ENCODE data around the gene MYO5C.
"Not testable (repeated sequence)": the region's sequence is repeated elsewhere in the genome, so short reads cannot be mapped to it uniquely, and the experiment has no call there.

MYO5C gene

DNA sequence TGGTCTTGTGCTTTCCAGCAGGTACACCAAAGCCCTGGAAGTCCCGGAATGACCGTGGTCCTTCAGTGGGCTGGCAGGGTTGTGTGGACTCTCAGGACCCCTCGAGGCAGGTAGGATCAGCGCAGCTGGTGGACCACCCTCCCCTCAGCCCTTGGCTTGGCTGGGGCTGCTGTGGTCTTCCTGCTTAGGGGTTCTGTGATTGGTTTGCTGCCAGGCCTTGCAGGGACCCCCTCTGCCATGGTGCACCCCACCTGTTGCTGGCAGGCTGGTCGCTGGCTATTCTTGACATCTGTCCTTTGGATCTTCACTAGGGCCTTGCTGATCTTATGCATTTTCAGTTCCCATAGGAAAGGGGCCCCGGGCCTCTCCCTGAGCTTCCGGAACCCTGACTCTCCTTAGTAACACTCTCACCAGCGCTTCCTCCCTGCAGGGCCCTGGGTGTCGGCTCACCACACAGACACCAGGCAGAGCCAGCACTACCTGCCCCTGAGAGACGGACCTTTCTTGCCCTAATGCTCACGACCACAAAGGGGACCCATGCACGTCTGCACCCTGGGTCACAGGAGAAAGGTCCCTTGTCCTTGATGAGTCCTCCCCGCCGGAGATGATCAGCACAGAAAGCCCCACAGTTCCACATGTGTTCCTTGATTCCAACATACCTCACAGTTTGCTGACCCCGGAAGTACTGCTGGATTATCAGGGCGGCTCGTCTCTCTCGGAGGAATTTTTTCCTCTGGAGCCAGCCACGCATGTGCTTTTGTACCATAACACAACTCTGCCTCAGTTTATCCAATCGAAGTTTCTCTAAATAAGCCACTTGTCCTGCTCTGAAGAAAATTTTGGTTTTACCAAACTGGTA lies 51.7 kb downstream of the MYO5C start:
- DNase-seq (ENCODE audit: low read depth) = no peak

DNA sequence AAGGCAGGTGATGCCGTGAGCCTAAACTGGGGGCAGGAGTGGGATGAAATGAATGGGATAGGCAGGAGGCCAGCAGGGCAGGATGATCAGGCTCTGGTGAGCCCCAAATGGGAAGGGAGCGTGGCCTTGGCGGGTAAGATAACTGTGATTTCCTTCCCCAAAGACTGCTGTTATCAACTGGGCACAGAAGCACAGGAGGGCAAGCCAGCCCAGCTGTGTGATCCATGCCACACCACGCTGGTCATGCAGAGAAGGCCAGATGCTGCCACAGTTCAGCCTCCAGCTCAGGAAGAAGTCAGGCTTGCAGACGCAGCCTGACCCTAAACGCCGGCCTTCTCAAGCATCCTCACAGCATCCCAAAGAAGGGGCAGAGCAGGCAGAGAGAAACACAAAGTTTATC lies 52.3 kb downstream of the MYO5C start:
- DNase-seq (ENCODE audit: low read depth) = no peak

GRCh38 chr15:52241489-52241888 lies 54.1 kb downstream of the MYO5C start:
- no peak for DNase-seq (ENCODE audit: low read depth)

DNA sequence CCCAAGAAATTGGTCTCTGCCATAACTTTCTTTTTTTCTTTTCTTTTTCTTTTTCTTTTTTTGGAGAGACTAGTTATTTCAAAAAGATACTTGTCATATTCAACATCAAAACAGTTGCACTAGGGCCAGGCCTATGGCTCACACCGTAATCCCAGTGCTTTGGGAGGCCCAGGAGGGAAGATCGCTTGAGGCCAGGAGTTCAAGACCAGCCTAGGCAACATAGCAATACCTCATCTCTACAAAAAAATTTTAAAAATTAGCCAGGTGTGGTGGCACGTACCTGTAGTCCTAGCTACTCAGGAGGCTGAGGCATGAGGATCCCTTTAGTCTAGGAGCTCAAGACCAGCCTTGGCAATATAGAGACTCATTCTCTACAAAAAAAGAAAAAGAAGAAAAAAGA lies 55.4 kb downstream of the MYO5C start:
- DNase-seq (ENCODE audit: low read depth) = no peak

GRCh38 chr15:52238989-52239525 lies 56.5 kb downstream of the MYO5C start:
- not testable (repeated sequence) for DNase-seq (ENCODE audit: low read depth)

- no peak for DNase-seq (ENCODE audit: low read depth)
Measured at GRCh38 chr15:52238149-52238548, 57.5 kb downstream of the MYO5C start.

GRCh38 chr15:52236013-52236412 lies 59.6 kb downstream of the MYO5C start:
- no peak for DNase-seq (ENCODE audit: low read depth)

- DNase-seq (ENCODE audit: low read depth) = no peak
Measured at GRCh38 chr15:52234596-52235541, 60.7 kb downstream of the MYO5C start.

- DNase-seq (ENCODE audit: low read depth) = no peak
Measured at GRCh38 chr15:52233405-52233804, 62.2 kb downstream of the MYO5C start.

DNA sequence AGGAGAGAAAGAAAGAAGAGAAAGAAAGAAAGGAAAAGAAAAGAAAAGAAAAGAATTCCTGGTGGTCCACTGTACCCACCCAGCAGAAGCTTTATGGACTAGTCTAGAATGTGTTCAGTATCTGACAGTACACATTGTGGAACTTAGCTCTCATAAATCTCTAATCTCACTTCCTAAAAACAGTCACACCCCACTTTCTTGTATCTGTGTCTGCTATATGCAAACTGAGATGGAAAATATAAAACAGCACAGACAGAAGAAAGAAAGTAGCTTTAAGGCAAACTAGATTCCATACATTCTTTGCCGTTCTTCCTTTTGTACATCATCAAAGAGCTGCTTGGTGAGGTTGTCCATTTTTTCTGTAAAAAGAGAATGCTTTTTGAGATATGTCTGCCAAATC lies 63.3 kb downstream of the MYO5C start:
- no peak for DNase-seq (ENCODE audit: low read depth)

GRCh38 chr15:52230073-52230472 lies 65.5 kb downstream of the MYO5C start:
- no peak for DNase-seq (ENCODE audit: low read depth)

DNA sequence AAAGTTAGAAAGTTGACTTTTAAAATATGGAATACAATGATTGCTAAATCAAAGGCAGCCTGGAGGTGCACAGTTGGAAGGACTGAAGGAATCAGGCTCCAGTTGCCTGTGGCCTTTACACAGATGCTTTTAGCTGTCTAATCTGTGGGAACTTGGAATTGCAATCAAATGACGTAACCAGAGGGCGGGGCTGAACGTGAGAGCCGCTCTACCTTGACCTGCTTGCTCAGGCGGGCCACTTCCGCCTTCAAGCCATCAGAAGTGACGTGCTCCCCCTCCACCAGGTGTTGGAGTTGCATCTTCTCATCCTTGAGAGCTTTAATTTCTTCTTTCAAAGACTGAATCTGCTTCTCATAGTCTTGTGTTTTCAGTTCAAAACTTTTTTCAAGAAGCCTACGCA lies 66.7 kb downstream of the MYO5C start:
- DNase-seq (ENCODE audit: low read depth) = no peak

GRCh38 chr15:52227456-52227855 lies 68.1 kb downstream of the MYO5C start:
- peak; percentile 63 for DNase-seq (ENCODE audit: low read depth)

GRCh38 chr15:52225230-52225629 lies 70.4 kb downstream of the MYO5C start:
- DNase-seq (ENCODE audit: low read depth) = no peak

DNA sequence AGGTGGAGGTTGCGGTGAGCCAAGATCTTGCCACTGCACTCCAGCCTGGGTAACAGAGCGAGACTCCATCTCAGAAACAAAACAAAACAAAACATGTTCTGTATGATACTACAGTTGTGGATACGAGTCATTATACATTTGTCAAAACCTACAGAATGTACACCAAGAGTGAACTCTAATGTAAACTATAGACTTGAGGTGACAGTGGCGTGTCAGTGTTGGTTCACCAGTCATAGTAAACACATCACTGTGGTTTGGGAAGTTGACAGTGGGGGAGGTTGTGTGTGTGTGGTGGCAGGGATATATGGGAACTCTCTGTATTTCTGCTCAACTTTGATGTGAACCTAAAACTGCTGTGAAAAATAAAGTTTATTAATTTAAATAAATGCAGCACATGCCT lies 71.4 kb downstream of the MYO5C start:
- DNase-seq (ENCODE audit: low read depth) = no peak

DNA sequence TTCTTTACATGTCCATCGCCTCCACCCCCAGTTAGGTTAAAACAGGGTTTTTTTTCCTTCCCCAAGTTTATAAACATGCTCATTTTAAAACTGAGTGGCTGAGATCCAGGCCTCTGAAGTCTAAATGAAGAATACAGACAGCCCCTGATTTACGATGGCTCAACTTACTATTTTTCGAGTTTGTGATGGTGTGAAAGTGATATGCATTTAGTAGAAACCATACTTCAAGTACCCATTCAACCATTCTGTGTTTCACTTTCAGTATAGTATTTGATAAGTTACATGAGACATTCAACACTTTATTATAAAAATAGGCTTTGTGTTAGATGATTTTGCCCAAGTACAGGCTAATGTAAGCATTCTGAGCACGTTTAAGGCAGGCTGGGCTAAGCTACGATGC lies 73.9 kb downstream of the MYO5C start:
- DNase-seq (ENCODE audit: low read depth) = no peak

DNA sequence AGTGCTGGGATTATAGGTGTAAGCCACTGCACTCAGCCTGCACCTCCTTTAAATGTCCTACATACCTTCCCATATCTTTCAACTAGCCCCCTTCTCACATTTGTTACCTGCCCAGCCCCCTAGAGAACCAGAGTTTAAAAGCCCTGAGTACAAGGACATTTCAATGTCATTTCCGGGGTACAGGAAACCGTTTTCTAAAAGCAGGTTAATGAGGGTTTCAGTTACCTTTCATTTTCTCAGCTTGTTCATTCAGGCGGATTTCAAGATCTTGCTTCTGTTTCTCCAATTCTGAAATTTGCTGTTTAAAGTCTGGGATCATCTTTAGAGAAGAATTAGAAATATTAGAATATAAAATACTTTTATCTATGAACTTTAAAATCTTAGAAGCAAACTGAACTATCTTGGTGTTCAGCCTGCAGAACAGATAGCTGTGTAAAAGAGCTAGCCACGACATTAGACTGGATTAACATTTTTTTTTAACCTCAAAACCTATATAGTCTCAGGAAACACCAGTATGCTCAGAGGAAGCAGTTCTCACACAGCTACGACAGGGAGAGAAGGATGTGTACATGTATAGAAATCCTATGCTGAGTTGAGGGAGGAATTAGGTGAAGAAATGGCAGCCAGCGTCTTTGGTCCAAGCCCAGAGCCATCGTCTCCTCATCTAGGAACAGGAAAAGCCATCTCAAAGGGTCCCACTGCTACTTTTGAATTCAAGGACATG lies 74.5 kb downstream of the MYO5C start:
- DNase-seq (ENCODE audit: low read depth) = no peak

DNA sequence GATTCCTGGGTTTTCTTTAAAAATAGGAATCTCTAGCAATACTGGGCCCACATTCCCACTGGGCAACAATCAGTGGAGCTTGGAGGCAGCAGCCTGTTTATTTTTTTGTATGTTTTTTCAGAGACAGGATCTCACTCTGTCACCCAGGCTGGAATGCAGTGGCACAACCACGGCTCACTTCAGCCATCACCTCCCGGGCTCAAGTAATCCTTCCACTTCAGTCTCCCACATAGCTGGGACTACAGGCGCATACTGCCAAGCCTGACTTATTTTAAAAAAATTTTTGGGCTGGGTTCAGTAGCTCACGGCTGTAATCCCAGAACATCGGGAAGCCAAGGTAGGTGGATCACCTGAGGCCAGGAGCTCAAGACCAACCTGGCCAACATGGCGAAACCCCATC lies 75.4 kb downstream of the MYO5C start:
- DNase-seq (ENCODE audit: low read depth) = no peak

DNA sequence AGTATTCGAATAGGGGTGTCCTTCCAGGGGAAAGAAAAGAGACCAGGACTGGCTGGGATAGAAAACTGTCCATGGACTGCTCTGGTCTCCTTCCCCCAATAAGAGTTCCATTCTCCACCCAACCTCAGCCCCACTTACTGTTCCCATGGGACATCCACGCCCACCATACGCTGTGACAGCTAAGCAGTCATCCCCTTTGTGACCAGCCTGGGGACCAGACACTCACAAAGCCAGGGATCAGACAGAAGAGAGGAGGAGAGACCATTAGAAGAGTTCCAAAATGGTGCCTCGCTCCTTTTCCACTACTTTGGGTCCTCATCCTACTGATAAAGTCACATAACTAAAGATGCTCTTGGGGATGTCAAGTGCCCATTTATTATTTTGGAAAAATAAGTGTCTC lies 76.8 kb downstream of the MYO5C start:
- no peak for DNase-seq (ENCODE audit: low read depth)

DNA sequence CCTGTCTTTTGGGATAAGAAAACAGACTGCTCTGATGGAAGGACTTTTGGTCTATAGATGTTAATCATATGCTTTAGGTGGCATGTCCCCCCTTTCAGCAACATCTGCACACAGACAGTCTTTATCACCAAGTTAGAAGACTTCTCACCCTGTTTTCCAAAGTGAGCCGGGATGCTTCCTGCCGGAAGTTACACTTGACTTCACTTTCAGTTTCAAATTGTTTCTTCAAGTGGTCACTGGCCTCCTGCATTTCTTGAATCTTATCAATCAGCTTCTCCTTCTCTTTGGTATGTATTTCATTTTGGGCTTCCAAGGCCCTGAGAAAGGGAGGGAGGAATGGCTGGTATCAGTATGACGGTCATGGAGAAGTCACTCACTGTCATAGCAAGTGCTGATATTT lies 77.2 kb downstream of the MYO5C start:
- DNase-seq (ENCODE audit: low read depth) = no peak

DNA sequence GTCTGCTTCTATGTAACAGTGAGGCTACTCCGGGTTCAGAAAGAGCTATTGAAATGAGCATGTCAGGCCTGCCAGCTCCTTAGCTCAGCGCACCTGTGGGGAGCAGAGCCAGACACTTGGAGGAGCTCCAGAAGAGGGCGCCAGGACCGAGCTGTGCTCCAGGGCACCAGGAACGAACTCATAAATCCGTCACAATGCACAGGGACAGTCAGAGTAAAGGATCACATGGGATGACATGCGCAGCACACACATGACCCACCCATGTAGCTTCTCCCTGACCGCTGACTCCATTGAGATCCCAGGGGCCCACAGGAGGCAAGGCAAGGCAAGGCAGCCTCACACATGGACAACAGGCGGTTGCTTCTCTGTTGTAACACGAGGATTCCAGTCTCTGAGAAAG lies 78.4 kb downstream of the MYO5C start:
- no peak for DNase-seq (ENCODE audit: low read depth)

- DNase-seq (ENCODE audit: low read depth) = no peak
Measured at GRCh38 chr15:52214553-52214952, 81.1 kb downstream of the MYO5C start.

Measured in non-pigmented ciliary epithelial cell (primary cell).